Stimulated activated CD8-positive, alpha-beta memory T cell treated with anti-CD3 and anti-CD28 coated beads, Interleukin-15, amount 100 ng/mL, for 1 hour (primary cell): ENCODE measurements around the gene LSM10.

ENCODE experiments used
- DNase-seq: peaks from one replicate; pipeline ENCODE4 v3.0.0-alpha.2; 2020; ENCODE audit warnings: low read depth

The LSM10 gene

DNA sequence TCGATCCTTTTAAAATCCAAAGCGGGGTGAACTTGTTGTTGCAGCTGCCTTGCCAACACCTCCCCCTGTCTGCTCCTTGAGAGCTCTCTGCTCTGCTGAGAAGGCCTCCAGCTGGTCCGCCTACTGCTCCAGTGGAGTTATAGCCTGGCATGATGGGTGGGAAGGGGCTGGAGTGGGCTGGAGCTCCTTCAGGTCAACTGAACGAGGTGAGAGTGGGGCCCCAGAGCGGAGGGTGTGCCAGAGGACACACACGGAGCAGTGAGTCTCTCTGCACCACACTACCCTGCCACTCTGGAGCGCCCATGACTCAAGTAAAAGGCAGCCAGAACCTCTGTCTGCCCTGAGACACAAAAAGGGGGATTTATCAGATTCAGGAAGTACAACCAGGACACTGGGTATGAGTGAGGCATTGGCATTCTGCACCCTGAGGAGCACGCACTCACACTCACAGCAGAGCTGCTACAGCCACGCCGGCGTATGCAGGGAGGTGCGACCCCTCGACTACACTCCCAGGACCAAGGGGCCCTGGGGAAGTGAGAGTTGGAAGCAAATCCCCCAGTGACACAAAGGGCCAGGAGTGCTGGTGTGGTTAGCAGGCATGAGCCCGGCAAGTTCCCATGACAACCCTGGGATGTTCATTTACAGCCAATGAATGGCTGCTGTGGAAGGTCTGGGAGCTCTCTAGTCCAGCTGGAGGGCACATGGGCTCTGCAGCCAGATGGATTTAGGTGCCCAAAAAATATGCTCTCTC is 46.3 kb downstream of the LSM10 start:
- DNase-seq, result no peak

DNA sequence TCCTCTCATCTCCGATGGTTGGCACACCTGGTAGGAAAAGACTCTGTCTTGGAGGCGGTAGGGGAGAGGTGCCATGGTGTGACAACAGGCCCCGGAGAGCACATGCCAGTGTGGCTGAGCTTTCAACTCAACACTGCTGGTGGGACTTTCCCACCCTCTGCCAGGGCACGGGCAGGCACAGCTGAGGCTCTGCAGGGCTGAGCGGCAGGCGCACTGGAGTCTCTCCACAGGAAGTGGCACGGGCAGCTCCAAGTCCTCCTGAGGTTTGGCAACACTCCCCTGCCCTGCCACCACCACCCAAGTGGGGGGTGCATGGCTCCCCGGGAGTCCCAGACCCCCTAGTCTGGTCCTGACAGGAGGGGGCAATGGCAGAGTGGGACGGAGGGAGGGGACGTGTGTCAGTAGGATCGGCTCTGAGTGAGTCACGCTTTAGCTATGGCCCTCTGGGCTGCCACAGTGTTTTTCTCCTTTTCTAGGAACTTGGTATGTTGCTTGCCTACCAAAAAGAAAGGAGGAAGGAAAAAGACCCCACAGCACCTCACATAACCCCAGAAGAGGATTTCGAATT is 47.0 kb downstream of the LSM10 start:
- no peak for DNase-seq

DNA sequence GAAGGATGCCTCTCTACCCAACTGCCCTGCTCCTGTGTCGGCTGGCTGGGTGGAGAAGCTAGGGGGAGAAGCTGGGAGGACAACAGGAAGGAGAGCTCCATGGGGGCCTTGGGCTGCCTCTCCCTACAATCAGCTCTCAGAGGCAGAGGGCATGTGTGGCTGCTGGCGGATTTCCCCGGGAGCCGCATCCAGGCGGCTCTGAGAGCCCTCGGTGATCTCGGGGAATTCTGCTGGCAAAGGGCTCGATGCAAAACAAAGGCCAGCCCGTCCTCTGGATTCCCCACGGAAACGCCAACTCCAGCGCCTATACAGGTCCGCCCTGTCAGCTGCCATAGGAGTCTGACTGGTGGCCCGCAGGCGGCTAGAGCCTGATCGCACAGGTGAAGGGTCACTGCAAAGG is 47.9 kb downstream of the LSM10 start:
- no peak for DNase-seq

DNA sequence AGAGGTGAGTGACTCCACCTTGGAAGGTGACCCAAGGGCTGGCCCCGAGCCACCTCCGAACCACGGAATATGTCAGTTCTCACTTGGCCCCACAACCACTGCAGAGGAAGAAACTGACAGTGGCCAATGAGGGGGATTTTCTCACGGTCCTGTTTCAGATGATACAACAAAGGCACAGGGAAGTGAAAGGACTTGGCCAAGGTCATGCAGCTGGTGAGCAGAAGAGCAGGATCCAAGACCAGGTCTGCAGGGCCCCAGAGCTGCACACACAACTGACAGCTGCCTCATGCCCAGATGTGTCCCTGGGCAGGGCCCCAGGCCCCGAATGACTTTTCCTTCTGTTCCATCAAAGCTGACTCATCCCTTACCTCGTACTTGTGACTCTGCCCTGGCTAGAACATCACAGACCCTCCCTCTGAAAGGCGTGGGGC is 48.5 kb downstream of the LSM10 start:
- no peak for DNase-seq

DNA sequence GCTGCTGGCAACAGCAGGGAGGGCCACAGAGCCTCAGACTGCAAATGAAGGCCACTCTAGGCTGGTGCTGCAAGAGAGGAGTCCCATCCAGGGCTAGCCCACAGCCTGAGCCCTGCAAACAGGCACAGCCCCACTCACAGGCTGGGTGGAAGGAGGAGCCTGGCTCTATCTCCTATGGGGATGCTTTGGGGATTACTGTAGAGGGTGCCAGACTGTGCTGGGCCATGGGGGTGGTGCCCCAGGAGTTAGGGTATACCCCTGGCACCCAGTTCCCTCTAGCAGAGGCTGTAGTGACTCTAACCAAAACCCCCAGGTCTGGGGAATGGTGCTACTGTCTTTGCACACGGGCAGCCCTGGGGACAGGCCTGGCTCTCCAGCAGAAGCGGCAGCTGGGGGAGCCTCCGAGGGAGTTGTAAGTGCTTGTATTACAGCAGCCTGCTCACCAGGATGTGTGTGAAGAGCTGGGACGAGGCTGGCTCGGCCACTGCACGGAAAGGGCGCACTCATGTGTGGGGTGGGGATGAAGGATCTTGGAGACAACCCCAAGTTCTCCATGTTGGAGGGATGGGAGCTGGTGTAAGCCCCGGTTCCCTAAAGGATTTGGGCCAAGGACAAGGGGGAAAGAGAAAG is 50.9 kb downstream of the LSM10 start:
- no peak for DNase-seq

DNA sequence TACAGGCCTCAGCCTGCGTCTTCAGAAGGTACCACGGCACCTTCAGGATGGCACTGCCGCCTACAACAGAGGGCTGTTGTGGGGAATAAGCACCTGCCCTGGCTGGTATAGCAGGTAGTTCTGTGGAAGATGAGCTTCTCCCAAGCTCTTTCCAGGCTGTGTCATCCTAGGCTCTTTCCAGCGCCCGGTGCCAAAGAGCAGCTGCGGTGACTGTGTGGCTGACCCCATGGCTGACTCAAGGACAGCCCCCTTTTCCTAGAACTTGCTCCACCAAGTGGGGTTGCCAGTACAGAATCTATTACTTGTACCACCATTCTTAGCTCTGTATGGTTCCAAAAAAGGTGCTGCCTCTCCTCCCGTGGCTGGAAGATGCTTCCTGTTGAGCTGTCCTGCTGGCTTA is 52.4 kb downstream of the LSM10 start:
- DNase-seq, result no peak

DNA sequence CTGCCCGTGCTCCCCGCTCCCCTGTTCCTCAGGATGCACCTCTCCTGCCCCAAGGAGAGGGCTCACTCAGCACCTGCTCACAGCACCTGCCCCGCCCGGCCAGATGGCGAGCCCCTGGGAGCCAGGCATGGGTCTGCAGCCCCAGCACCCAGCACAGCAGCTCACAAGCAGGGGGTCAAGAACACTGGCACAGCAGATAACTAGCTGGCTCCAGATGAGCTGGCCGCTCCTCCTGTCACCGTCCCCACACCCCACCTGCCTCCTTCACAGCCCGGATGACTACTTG is 53.4 kb downstream of the LSM10 start:
- no peak for DNase-seq

DNA sequence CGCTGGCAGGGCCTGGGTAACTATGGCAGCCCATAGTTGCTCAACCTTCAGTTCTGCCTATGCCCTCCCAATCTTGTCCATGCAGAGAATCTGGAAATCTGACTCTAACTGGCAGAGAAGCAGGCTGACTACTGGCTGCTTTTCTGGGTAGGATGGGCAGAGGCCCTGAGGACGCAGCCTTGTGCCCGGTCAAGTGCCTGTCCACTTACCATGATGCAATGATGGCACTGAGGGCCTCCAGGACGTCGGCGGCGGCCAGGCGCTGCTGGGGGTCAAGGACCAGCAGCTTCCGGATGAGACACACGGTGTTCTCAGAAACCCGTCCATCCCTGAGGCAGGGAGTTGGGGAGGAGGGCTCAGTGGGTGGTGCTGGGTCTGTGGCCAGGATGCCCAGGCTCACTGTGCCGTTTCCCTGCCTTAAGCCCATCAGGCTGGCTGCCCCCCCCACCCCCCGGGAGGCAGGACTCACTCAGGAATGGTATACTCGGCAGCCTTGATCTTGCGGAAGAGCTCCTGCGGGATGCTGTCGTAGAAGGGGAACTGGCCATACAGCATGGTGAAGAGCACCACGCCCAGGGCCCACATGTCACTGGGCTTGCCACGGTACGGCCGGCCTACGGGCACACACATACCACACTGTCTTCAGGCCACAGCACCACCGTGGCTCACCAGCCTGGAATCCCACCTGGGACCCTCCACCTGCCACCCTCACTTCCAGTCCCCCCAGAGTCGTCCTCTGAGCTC is 53.9 kb downstream of the LSM10 start:
- DNase-seq, result no peak
